ENCODE results near the gene DNAJC22.

DNAJC22 gene

GRCh38 chr12:49345051-49345824 lies 1.4 kb upstream of the DNAJC22 start:
- peak; percentile 50 for DNase-seq (ENCODE audit: low spot score)

- peak; percentile 36 for DNase-seq (ENCODE audit: low spot score)
Observed at GRCh38 chr12:49345825-49346658, 646 bp upstream of the DNAJC22 start.

GRCh38 chr12:49347311-49348193 lies 864 bp downstream of the DNAJC22 start:
- DNase-seq (ENCODE audit: low spot score) = peak; percentile 95

- DNase-seq (ENCODE audit: low spot score) = peak; percentile 0
Observed at GRCh38 chr12:49348781-49349180, 2.1 kb downstream of the DNAJC22 start.

GRCh38 chr12:49349266-49349665 lies 2.6 kb downstream of the DNAJC22 start:
- no peak for DNase-seq (ENCODE audit: low spot score)

- DNase-seq (ENCODE audit: low spot score) = no peak
Observed at GRCh38 chr12:49352351-49352750, 5.7 kb downstream of the DNAJC22 start.

GRCh38 chr12:49355913-49356312 lies 9.2 kb downstream of the DNAJC22 start:
- DNase-seq (ENCODE audit: low spot score) = no peak

- DNase-seq (ENCODE audit: low spot score) = peak; percentile 63
Observed at GRCh38 chr12:49357103-49357678, 10.5 kb downstream of the DNAJC22 start.

- peak; percentile 57 for DNase-seq (ENCODE audit: low spot score)
Observed at GRCh38 chr12:49358483-49359141, 11.9 kb downstream of the DNAJC22 start.

- DNase-seq (ENCODE audit: low spot score) = no peak
Observed at GRCh38 chr12:49359671-49360070, 13.0 kb downstream of the DNAJC22 start.

- DNase-seq (ENCODE audit: low spot score) = no peak
Observed at GRCh38 chr12:49362077-49362476, 15.4 kb downstream of the DNAJC22 start.

GRCh38 chr12:49364989-49365388 lies 18.3 kb downstream of the DNAJC22 start:
- DNase-seq (ENCODE audit: low spot score) = peak; percentile 68

GRCh38 chr12:49365542-49365941 lies 18.9 kb downstream of the DNAJC22 start:
- no peak for DNase-seq (ENCODE audit: low spot score)

- DNase-seq (ENCODE audit: low spot score) = no peak
Observed at GRCh38 chr12:49366096-49366651, 19.5 kb downstream of the DNAJC22 start.

GRCh38 chr12:49366652-49367380 lies 20.1 kb downstream of the DNAJC22 start:
- DNase-seq (ENCODE audit: low spot score) = peak; percentile 97

- peak; percentile 40 for DNase-seq (ENCODE audit: low spot score)
Observed at GRCh38 chr12:49367381-49368239, 20.9 kb downstream of the DNAJC22 start, which contains the start of gene SPATS2. SPATS2 (plus strand) TSS chr12:49367462; CDS start chr12:49461013, 93,551 bp downstream.

GRCh38 chr12:49368240-49368600 lies 21.5 kb downstream of the DNAJC22 start:
- no peak for DNase-seq (ENCODE audit: low spot score)

GRCh38 chr12:49369411-49370145 lies 22.9 kb downstream of the DNAJC22 start:
- peak; percentile 76 for DNase-seq (ENCODE audit: low spot score)

Measured in GM03348 (cell line).